Fibroblast of lung (primary cell): ENCODE data around the gene ADAM10.

Source experiments
- CTCF ChIP-seq, 2 donors: IDR thresholded peaks in 1 of 2; conservative IDR thresholded peaks in 1 of 2; 1 replicate in 1 of 2; 2 replicates in 1 of 2; pipeline ENCODE4 v1.5.1; 2011 to 2012; ENCODE audit warnings: low read length in 2 of 2, control low read depth in 1 of 2, inconsistent platforms in 1 of 2, low read depth in 1 of 2, mild to moderate bottlenecking in 1 of 2
- EZH2 ChIP-seq: IDR thresholded peaks from 2 replicates; pipeline ENCODE4 v1.5.1; 2012; ENCODE audit warnings: low read length, control low read depth, mild to moderate bottlenecking; ENCODE audit errors: missing control alignments

DNA sequence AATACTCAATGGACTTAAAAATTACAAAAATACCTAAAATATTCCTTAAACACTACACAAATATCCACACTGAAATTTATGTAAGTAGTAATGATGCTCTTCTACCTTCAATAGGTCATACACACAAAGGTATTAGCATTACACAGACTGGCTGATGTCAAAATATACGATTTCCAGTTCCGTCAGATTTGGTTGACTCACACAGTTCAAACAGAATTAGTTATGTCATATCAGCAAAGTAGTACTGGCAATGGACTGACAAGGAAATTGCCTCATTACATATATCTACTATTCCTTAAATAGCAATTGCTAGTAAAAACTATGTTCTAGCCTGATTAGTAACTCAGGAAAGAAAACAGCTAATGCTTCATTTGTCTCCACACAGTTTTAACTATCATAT is 70.8 kb downstream of the ADAM10 start:
- TF ChIP-seq CTCF (conservative IDR thresholded peaks at IDR 0.05 in 1 of 2, IDR thresholded peaks at IDR 0.05 in 1 of 2; ENCODE audit: low read depth in 1 of 2, low read length in 2 of 2) (no peak), EZH2 (no peak)
